HG03097 (cell line): ENCODE measurements around the gene LRRK1.
A peak's percentile ranks its signal among the peaks of the same experiment; 100 is the strongest.

Experiments
- ATAC-seq: cut with Tn5 transposase; IDR thresholded peaks from one replicate; pipeline ENCODE4 v1.9.1; 2021; ENCODE audit not compliant: unreplicated experiment, low FRiP score

Gene LRRK1

GRCh38 chr15:101001056-101001455, 81.9 kb downstream of the LRRK1 start:
- no peak for ATAC-seq

DNA sequence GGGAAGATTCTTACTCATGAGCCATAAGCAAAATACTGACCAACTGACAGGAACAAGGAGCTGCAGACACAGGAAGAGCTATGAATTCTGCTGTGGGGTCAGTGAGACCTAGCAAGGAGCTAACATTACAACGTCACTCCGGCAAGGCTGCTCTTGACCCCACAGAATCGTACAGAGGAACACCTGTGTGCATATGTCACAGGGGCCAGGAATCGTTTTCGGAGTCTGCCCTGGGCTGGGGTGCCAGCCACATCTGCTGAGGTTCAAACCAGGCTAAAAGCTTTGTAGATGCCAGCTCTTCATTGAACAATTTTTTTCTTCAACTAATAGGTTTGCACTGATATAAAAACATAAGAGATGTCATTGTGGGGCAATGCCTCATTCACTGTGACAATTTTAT, 82.6 kb downstream of the LRRK1 start:
- no peak for ATAC-seq

GRCh38 chr15:101003081-101003480, 83.9 kb downstream of the LRRK1 start:
- ATAC-seq: no peak

DNA sequence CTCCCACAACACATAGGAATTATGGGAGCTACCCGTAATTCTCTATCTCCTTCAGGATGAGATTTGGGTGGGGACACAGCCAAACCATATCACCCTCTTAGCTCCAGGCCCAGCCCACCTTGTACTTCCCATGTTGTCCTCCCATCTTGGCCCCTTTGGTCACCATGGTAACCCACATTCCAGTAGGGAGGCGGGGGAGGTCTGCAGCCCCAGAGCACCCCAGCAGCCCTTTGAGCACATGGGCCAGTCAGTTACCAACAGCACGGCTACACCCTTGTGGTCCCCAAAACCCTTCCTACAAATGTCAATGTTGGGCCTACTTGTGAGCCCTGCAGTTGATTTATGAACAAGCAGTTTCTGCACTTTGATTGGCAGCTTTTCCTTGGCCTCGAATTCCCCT, 84.5 kb downstream of the LRRK1 start:
- ATAC-seq: no peak

- no peak for ATAC-seq
Measured at GRCh38 chr15:101004500-101004899, 85.3 kb downstream of the LRRK1 start.

GRCh38 chr15:101004986-101005747, 86.0 kb downstream of the LRRK1 start:
- ATAC-seq: no peak

DNA sequence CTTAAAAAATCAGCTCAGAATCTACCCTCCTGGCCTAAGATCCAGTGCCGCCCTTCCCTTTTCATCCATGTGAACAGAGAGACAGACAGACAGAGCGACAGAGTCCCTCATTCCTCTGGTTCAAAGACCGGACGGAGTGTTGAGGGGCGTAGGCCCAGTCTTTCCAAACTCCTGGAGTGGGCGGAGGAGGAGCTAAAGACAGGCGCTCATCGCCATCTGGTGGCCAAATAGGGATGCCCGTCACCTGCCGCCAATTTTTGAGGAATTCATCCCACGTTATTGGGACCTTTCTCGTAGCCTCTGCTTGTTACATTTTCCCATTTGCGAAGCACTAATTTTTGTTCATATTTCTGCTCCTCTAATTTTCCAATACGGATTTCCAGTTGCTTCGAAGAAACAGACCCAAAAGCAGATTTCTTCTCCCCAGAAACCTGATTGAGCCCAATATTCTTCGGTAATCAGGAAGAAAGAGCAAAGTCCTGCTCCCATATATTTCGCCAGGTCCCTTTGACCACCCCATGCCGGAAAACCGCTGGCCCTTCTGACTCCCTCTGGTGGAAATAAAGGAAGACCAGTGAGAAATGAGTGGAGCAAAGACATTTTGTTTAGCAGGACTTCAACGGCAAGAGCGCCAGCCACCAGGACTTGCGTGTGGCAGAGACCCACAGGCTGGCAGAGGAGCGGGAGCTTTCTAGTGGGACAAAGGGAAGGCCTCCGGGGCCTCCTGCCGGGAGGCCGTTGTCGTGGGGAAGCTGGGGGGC, 88.0 kb downstream of the LRRK1 start:
- no peak for ATAC-seq

- peak; percentile 84 for ATAC-seq
Measured at GRCh38 chr15:101008158-101009139, 89.3 kb downstream of the LRRK1 start.

DNA sequence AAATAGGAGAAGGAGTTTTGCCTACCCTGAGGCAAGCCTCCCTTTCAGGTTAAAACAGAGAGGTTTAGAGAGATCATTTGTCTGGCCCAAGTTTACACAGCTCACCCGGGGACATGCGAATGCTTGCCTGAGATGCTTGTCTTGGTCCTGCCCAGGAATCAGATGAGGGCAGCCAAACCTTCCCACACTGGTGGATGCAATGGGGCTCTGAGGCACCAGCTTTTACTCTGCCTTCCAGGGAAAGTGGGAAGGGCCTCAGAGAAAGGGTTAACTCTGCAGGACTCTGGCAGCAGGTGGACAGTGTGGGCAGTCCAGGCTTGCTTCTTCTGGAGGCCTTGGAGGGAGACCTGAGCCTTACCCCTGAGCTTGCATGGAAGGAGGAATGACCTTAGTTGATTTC, 90.0 kb downstream of the LRRK1 start:
- no peak for ATAC-seq

DNA sequence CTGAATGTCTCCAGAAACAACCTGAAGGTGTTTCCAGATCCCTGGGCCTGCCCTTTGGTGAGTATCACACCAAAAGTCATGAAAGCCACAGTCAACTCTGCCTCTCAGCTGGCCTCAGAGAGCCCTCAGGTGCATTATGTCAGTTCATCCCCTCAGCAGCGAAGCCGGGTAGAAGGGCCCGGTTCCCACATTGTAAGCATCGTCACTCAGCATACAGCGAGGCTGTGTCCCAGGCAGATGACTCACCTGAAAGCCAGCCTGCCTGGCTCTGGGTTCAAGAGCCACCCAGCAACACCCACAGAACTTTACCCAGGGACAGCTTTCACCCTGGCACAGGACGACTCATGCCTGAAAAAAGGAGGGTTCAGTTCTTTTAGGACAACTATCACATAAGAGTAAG, 91.6 kb downstream of the LRRK1 start:
- no peak for ATAC-seq

DNA sequence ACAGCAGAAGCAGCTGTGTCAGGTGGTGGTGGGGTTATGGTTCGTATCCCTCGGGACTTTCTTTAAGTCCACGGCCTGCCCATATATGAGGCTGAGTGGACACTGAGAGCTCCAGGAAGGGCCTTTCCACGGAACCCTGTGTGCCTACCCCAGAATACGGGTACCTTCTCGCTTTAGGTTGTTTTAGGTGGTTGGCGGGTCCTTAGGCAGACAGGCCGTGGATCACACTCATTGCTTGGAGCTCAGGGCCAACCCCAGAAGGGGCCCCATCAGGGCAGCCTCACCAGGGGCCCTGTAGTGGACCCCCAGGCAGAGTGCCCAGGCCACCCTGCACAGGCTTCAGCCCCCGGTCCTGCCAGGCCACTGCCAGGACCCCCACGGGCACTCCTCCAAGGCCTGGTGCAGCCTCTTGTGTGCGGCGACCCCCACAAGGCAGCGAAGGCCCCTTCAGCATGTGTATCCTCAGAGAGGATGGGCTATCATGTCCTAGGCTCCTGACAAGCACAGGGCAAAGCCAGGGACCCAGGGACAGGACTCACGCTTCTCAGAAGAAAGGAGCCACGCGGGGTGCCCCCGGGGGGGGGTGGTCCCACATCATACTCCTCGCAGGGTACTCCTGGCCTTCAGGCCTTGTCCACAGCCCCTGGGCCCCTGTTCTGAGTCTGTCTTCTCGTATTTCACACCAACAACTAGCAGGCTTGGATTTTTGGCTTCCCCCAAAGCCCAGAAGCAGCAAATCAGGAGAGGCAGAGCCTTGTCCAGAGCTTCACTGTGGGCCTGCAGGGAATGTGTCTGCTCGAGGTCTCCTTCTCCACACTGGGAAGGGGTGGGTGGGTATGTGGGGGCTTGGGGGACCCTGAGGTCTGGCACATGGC, 93.4 kb downstream of the LRRK1 start:
- no peak for ATAC-seq

DNA sequence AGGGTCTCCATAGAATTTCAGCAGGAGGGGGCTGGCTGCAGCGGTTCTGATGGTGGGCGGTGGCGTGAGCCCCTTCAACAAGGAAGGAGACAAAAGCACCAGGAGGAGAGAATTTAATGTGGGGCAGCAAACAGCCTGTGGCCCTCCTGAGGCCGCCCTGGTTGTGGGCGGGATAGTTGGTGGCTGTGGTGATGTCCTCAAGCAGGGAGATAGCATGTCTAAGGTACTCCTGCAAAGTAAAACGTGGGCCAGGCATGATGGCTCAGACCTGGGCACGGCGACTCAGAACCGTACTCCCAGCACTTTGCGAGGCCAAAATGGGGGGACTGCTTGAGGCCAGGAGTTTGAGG, 94.0 kb downstream of the LRRK1 start:
- ATAC-seq: no peak

DNA sequence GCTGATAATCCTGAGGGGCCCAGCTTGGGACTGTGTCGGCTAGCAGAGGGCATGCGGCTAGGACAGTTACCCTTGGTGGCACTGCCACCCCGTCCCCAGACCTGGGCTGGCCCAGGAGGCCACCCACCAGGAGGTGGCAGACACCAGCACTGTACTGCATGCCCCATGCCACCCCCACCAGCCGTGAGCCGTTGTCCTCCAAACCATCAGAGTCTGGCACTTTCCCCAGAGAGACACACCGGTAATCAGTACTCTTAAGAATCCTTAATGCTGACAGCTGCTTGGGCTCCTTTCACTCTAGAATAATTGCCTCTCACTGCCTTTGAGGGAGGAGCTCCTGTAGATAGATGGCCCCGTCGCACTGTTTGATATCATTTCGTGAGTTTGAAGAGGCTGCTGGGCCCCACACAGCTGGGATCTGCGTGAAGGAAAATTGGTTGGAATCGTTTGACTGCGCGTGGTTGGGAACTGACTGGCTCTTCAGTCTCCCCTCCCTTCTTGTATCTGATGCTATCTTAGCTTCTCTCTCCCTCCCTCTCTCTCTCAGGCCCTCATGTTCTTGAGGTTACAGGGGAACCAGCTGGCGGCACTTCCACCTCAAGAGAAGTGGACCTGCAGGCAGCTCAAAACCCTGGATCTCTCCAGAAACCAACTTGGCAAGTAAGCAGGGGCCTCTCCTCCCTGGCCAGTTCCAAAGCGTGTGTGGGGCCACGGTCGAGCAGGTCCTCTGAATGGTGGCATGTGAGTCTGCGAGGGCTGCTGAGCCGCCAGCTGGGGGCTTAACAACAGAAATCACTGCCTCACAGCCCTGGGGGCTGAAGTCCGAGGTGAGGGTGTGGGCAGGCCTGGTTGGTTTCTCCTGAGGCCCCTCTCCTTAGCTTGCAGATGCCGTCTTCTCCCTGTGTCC, 94.9 kb downstream of the LRRK1 start:
- ATAC-seq: no peak

GRCh38 chr15:101014921-101015841, 96.0 kb downstream of the LRRK1 start:
- ATAC-seq: no peak

GRCh38 chr15:101016581-101016980, 97.4 kb downstream of the LRRK1 start:
- no peak for ATAC-seq

GRCh38 chr15:101017093-101017754, 98.1 kb downstream of the LRRK1 start:
- no peak for ATAC-seq

- no peak for ATAC-seq
Measured at GRCh38 chr15:101018016-101018415, 98.9 kb downstream of the LRRK1 start.

DNA sequence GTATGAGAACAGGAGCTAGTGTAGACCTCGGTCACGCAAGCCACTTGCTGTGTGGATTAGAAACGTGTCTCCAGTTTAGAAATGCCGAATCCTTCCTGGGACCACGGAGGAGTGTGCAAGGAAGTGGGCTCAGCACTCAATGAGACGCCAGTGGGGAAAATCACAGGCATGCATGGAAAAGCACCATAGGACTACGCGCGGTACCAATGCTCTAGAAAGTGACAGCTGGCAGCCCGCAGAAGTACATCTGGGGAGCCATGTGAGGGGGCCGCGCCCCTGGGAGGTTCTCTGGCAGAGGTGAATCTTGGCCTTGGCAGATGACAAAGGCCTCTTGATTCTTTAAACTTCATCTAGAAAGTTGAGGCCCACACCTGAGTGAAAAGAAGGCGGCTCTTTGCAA, 99.3 kb downstream of the LRRK1 start:
- ATAC-seq: no peak
